RKO (cell line): ENCODE results near the gene MCTP1.

ENCODE experiments used
- DNase-seq: peaks from one replicate; pipeline ENCODE4 v3.0.0-alpha.2; 2016; ENCODE audit warnings: low spot score

MCTP1 gene

GRCh38 chr5:95284572-95285408, at the start of gene MCTP1:
TSS of gene MCTP1 (minus strand) at chr5:95285094.
- DNase-seq, result peak; percentile 42

GRCh38 chr5:95332158-95332557, 47.3 kb upstream of the MCTP1 start:
- DNase-seq, result no peak

DNA sequence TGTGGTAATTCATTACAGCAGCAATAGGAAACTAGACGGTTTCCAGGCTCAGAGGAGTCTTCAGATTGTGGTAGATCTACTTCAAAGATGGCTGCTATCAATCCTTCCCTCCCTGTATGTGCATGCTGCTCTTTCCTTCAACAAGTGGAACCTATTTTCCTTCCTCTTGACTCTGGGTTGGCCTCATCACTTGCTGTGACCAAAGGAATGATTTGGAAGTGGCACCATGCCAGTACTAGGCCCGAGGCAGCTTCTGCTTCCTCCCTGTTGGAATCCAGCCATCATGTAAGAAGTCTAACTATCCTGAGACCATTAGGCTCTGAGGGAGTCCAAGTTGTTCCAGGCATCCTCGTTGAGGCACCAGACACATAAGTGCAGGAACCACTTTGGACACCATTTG, 46.5 kb upstream of the MCTP1 start:
- no peak for DNase-seq

DNA sequence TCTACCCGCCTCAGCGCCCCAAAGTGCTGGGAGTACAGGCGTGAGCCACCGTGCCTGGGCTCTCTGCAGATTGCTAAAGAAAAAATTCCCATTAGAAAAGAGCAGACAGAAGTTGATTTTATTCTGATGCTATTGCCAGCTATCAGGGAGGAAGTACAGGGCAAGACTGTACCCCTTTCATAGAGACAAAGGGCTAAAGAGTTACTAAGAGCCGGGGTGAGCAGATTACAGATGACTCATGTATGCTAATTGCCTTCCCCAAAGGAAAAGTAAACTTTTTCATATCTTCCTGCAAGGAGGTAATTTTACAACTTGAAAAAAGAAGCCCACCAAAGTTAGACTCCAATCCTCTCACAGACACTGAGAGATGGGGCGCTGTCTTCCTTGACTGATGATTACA, 42.3 kb upstream of the MCTP1 start:
- DNase-seq, result peak; percentile 9

DNA sequence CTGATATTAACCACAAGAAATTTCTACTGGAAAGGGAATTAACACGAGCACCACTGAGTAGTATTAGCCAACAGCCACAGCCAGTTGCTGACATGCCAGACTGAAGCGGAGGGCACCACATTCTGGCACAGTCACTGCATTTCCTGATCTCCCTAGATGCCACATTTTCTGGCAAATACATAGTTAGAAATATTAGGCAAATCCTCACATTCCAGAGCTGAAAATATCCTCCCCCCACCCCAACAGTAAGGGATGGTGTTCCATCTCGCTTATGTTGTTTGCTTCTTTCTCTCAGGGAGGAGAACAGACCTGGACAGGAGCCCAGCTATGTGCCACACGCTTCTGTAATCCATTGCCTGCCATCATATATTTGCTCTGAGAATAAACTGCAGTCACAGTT, 32.8 kb upstream of the MCTP1 start:
- no peak for DNase-seq

DNA sequence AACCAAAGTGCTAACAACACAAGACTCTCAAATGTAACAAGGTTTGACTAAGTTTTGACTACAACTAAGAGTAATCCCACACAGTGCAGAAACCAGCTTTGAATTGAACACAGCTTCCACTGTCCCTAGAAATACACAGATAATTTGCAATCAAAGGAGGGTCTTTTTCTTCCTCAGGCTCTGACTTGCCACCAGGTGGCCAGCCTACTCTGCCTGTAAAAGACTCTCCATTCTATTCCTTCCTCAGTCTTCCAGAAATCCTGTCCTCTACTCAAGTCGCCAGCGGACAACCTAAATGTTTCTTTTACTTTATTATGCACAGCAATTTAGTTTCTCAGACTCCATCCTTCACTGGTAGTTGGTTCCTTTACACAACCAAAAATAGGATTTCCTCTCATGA, 32.2 kb upstream of the MCTP1 start:
- no peak for DNase-seq

- no peak for DNase-seq
Observed at GRCh38 chr5:95304711-95305110, 19.8 kb upstream of the MCTP1 start.

GRCh38 chr5:95298651-95299050, 13.8 kb upstream of the MCTP1 start:
- DNase-seq, result no peak

DNA sequence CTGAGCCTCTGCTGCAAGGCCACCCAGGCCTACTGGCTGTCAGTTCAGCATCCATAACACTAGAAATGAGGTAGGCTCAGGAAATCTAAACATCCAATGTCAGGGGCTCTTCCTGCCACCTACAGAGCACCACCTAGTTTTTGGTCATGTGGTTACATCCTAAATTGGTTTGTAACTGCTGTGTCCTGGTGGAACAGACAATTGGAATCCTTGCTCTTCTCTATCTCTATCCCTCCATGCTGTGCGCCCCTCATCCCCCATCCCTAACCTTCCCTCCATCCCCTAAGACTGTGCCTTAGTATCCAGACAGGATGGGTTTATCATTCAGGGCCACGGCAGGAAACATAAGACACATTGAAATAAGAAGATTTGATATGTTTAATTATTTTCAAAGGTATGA, 11.4 kb upstream of the MCTP1 start:
- DNase-seq, result no peak

DNA sequence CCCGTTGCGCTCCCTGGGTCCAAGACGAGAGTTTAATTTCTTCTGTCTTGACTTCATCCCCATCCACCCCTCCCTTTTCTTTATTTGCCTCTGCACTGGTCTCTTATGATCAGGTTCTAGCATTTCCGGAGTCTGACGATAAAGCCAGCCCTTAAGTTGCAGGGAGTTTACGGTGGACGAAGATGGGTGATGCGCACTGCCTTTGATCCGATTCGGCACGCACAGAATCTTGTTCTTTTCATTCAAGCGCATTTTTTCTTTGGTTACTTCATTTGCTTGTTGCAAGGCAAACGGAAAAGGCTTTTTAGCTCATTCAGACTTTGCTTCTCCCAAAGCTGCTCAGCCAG, 488 bp upstream of the MCTP1 start:
- no peak for DNase-seq

GRCh38 chr5:95283761-95284571, 928 bp downstream of the MCTP1 start:
- peak; percentile 41 for DNase-seq

DNA sequence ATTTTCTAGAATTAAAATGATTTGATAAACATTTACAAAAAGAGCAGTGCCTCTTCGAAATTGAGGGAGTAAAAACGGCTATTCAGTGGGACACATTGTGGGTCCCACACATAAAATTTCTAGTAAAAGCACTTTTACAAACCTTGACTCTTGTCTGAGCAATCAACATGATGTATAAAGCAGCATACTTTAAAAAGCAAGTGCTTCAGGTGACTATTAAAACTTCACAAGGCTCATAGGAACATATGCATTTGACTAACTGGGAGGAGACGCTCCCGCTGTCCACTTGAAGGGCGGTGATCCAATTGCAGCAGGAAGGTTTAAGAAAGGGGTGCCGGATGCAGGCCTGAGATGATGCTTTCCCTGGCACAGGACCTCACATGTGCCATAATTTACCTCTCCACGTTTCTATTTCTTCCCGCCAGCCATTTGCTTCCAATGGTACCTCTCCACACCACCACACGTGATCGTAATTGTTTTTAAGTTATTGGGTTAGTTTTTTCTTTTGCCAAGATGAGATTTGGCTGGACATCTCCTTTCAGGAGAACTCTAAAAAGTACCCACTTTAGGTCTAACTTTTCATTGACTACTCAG, 1.8 kb downstream of the MCTP1 start:
- no peak for DNase-seq

DNA sequence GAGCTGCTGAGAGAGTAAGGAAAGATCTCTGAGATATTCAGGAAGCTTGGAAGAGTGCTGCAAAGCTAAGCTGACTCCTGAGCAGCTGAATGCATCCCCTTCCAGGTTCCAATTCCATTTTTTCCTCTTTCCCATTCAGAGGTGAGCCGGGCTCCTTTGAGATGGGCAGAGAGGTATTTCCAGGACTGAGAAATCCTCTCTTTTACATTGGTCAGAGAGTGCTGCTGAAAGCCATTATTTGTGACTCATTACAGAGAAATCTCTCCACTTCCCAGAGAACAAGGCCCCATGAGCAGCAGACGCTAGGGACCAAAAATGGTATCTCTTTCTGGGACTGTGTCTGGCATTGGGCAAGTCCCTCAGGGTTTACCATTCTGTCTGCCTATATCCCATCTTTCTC, 3.7 kb downstream of the MCTP1 start:
- DNase-seq, result peak; percentile 49

- no peak for DNase-seq
Observed at GRCh38 chr5:95280401-95281095, 4.3 kb downstream of the MCTP1 start.

- DNase-seq, result no peak
Observed at GRCh38 chr5:95274011-95274410, 10.9 kb downstream of the MCTP1 start.

GRCh38 chr5:95272316-95272929, 12.5 kb downstream of the MCTP1 start:
- no peak for DNase-seq

DNA sequence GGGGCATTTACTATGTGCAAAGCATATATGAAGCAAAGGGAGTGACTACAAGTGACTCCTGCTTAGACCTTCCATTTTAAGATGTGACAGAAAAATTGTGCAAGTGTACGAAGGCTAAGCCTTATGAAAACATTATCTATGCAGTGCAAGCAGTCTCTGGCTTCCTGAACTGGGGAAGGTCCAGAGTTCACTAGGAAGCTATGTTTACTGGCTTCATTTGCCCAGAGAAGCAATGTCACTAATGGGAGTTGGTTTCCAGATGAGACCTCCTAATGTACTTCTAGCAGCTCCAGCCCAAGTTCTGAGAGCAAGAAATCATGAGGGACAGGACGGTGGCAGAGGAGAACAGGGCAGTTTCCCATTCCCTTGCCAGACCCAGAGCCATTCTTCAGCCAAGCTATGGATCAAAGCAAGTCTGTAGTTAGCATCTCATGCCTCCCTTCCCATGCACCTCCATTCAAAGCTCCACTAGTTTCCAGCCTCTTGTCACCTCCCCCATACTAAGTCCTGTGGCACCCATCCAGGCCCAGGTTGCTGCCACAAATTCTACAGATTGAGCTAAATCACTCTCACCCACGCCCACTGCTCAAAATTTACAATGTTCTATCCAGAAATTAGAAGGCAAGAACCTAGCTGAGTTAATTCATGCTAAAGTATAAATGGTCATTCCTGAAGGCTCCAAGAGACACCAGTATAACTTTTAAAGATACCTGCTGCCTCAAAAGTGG, 21.8 kb downstream of the MCTP1 start:
- DNase-seq, result no peak

GRCh38 chr5:95261437-95262175, 23.3 kb downstream of the MCTP1 start:
- peak; percentile 73 for DNase-seq

DNA sequence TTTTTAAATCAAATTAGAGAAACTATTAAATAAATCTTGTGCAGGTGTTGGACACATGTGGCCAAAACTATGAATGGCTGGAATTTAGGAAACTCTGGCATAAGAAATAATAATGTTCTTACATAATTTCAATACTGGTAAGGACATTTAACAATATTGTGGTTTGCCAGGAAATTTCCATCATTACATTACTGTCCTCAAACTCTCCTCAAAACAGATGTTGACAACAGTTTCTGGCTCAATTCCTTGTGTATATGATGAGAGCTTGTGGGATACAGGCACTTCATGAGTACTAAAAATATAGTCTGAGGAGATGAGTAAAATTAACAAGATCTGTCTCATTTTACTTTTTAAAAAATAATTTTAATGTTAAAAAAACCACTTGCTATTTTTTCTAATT, 27.9 kb downstream of the MCTP1 start:
- no peak for DNase-seq

DNA sequence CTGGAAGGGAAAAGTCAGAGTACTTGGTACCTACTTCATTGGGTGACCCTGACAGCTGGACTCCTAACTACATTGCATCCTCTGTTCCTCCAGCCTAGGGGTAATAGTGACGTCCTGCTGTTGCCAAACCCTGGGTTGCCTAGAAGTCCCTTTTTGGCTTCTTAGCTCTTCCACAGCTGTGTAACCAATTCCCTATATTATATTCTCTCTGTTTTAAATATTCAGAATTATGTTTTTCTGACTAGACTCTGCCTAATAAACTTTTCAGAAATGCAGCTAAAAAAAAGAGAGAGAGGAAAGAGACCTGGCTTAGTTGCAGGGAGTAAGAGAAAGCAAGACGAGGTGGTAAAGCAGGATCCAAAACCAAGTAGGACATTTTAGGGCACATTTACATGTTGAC, 28.4 kb downstream of the MCTP1 start:
- no peak for DNase-seq

DNA sequence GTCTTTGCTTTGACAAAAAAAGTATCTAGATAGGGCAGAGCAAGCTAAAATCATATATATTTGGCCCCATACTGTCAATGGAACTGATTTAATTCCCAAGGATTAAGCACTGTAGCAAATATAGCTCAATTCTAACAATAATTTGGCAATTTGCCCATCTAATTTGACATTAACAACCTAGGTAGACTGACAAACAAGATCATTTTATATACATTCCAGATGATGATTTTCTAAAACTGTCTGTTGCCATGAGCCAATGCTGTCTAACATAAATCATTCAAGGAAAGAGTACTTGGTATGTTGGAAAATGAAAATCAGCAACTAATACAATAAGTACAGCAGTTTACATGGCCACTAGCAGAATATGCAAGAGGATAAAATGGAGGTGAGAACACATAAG, 32.1 kb downstream of the MCTP1 start:
- DNase-seq, result no peak
